H9 (cell line): ENCODE results near the gene CDC5L. TPM values are rescaled to one million over a fixed set of nuclear protein-coding genes. Genes with fewer than 3 reads are reported as not detected.

Experiments
- DNase-seq: peaks from one replicate; pipeline ENCODE4 v3.0.0-alpha.2; 2017
- H2AFZ ChIP-seq: one replicate; pipeline ENCODE4 v1.6.1; 2013; ENCODE audit warnings: mild to moderate bottlenecking, low read length, control low read depth, moderate library complexity
- H2AK5ac ChIP-seq: 2 replicates; pipeline ENCODE4 v1.6.1; 2013; ENCODE audit warnings: low read length, control low read depth, mixed read lengths; ENCODE audit not compliant: insufficient read length
- H2BK120ac ChIP-seq: one replicate; pipeline ENCODE4 v1.6.1; 2013; ENCODE audit warnings: low read depth, mild to moderate bottlenecking, low read length, control low read depth, inconsistent platforms; ENCODE audit not compliant: poor library complexity, severe bottlenecking
- H2BK12ac ChIP-seq: 2 replicates; pipeline ENCODE4 v1.6.1; 2013; ENCODE audit warnings: low read length, control low read depth, mixed read lengths, low read depth; ENCODE audit not compliant: insufficient read length
- H2BK15ac ChIP-seq: 2 replicates; pipeline ENCODE4 v1.6.1; 2013; ENCODE audit warnings: low read depth, low read length, control low read depth
- H2BK20ac ChIP-seq: one replicate; pipeline ENCODE4 v1.6.1; 2013; ENCODE audit warnings: low read depth, mild to moderate bottlenecking, low read length, control low read depth, inconsistent platforms; ENCODE audit not compliant: poor library complexity, severe bottlenecking
- H2BK5ac ChIP-seq: 2 replicates; pipeline ENCODE4 v1.6.1; 2013; ENCODE audit warnings: low read length, control low read depth, mixed read lengths; ENCODE audit not compliant: insufficient read length
- H3K14ac ChIP-seq: 2 replicates; pipeline ENCODE4 v1.6.1; 2013; ENCODE audit warnings: low read length, control low read depth; ENCODE audit not compliant: insufficient read depth
- H3K18ac ChIP-seq: 2 replicates; pipeline ENCODE4 v1.6.1; 2013; ENCODE audit warnings: low read depth, mild to moderate bottlenecking, mixed read lengths, low read length, control low read depth; ENCODE audit not compliant: insufficient read length
- H3K23ac ChIP-seq: 2 replicates; pipeline ENCODE4 v1.6.1; 2013; ENCODE audit warnings: low read length, control low read depth, mixed read lengths, low read depth; ENCODE audit not compliant: insufficient read length
- H3K23me2 ChIP-seq: 2 replicates; pipeline ENCODE4 v1.6.1; 2013; ENCODE audit warnings: low read depth, mild to moderate bottlenecking, mixed read lengths, low read length, control low read depth; ENCODE audit not compliant: insufficient read length, poor library complexity, severe bottlenecking
- H3K27ac ChIP-seq: 2 replicates; pipeline ENCODE4 v1.5.1; 2013; ENCODE audit warnings: low read length, control low read depth, mixed read lengths, low read depth; ENCODE audit not compliant: insufficient read length
- H3K27me3 ChIP-seq: 2 replicates; pipeline ENCODE4 v1.6.1; 2013; ENCODE audit warnings: low read length, control low read depth, inconsistent platforms; ENCODE audit not compliant: insufficient read depth
- H3K4ac ChIP-seq: 2 replicates; pipeline ENCODE4 v1.6.1; 2013; ENCODE audit warnings: low read depth, mild to moderate bottlenecking, control low read depth, inconsistent platforms, low read length, moderate library complexity
- H3K4me1 ChIP-seq: 2 replicates; pipeline ENCODE4 v1.6.1; 2013; ENCODE audit warnings: low read length, control low read depth, inconsistent platforms; ENCODE audit not compliant: insufficient read depth
- H3K4me2 ChIP-seq: 2 replicates; pipeline ENCODE4 v1.6.1; 2013; ENCODE audit warnings: low read length, control low read depth, mixed read lengths; ENCODE audit not compliant: insufficient read length, insufficient read depth
- H3K56ac ChIP-seq: 2 replicates; pipeline ENCODE4 v1.6.1; 2013; ENCODE audit warnings: low read depth, mild to moderate bottlenecking, mixed read lengths, low read length, control low read depth; ENCODE audit not compliant: insufficient read length
- H3K79me1 ChIP-seq: 2 replicates; pipeline ENCODE4 v1.6.1; 2013; ENCODE audit warnings: low read depth, mild to moderate bottlenecking, moderate library complexity, low read length, control low read depth, inconsistent platforms; ENCODE audit not compliant: insufficient read depth, poor library complexity, severe bottlenecking
- H3K79me2 ChIP-seq: 2 replicates; pipeline ENCODE4 v1.6.1; 2013; ENCODE audit warnings: low read length, control low read depth, inconsistent platforms; ENCODE audit not compliant: insufficient read depth
- H3K9ac ChIP-seq: 2 replicates; pipeline ENCODE4 v1.6.1; 2013; ENCODE audit warnings: low read length, control low read depth, mixed read lengths; ENCODE audit not compliant: insufficient read length; ENCODE audit errors: extremely low read depth
- H3K9me3 ChIP-seq: one replicate; pipeline ENCODE4 v1.6.1; 2013; ENCODE audit warnings: low read depth, low read length, inconsistent platforms; ENCODE audit not compliant: control insufficient read depth
- H3T11ph ChIP-seq: one replicate; pipeline ENCODE4 v1.6.1; 2013; ENCODE audit warnings: mild to moderate bottlenecking, low read length, control low read depth, inconsistent platforms
- H4K20me1 ChIP-seq: one replicate; pipeline ENCODE4 v1.6.1; 2013; ENCODE audit not compliant: control insufficient read depth, insufficient read length, insufficient read depth
- H4K5ac ChIP-seq: 2 replicates; pipeline ENCODE4 v1.6.1; 2013; ENCODE audit warnings: low read depth, mild to moderate bottlenecking, mixed read lengths, low read length, control low read depth; ENCODE audit not compliant: insufficient read length
- H4K8ac ChIP-seq: replicated peaks from 2 replicates; pipeline ENCODE4 v1.6.1; 2013; ENCODE audit warnings: low read length, control low read depth, mixed read lengths, low read depth; ENCODE audit not compliant: insufficient read length
- H4K91ac ChIP-seq: 2 replicates; pipeline ENCODE4 v1.6.1; 2013; ENCODE audit warnings: low read depth, mild to moderate bottlenecking, moderate library complexity, mixed read lengths, low read length, control low read depth; ENCODE audit not compliant: insufficient read length
- H3K27ac Mint-ChIP-seq, 3 experiments: 2 replicates in 2 of 3; 3 replicates in 1 of 3; pipeline ENCODE4 v1.8.0; 2020 to 2021; ENCODE audit warnings: mixed read lengths in 3 of 3, mild to moderate bottlenecking in 1 of 3, moderate library complexity in 1 of 3
- H3K27me3 Mint-ChIP-seq: 2 replicates; pipeline ENCODE4 v1.8.0; 2021; ENCODE audit warnings: low read depth, mild to moderate bottlenecking, moderate library complexity, mixed read lengths
- H3K36me3 Mint-ChIP-seq, 3 experiments: 2 replicates in 2 of 3; 3 replicates in 1 of 3; pipeline ENCODE4 v1.8.0; 2020 to 2021; ENCODE audit warnings: low read depth in 3 of 3, mixed read lengths in 3 of 3; ENCODE audit not compliant: insufficient read depth in 1 of 3
- H3K4me1 Mint-ChIP-seq, 2 experiments: 2 replicates each; pipeline ENCODE4 v1.8.0; 2020; ENCODE audit warnings: mixed read lengths in 2 of 2
- H3K4me3 Mint-ChIP-seq, 2 experiments: 2 replicates in 1 of 2; 3 replicates in 1 of 2; pipeline ENCODE4 v1.8.0; 2020 to 2021; ENCODE audit warnings: mild to moderate bottlenecking in 2 of 2, mixed read lengths in 2 of 2, moderate library complexity in 1 of 2
- H3K9me3 Mint-ChIP-seq, 2 experiments: 2 replicates in 1 of 2; 3 replicates in 1 of 2; pipeline ENCODE4 v1.8.0; 2020; ENCODE audit warnings: mild to moderate bottlenecking in 2 of 2, mixed read lengths in 2 of 2, moderate library complexity in 1 of 2
- WGBS: extraction: QIAGEN DNeasy Blood & Tissue Kit; methylation state at CpG from one replicate; pipeline ENCODE4 v1.1.7; 2013; ENCODE audit warnings: missing lambda C conversion rate, low lambda C conversion rate, mixed read lengths; ENCODE audit not compliant: insufficient read length; ENCODE audit errors: extremely low coverage; 5-methylcytosine and 5-hydroxymethylcytosine counted together
- total RNA-seq: library from RNA; stranded (reverse); gene quantifications from 2 replicates; pipeline ENCODE4 v1.2.1, GENCODE V29; 2021
- TF ChIP-seq, protein P1 (sequence below): fragments of 200-600 bp; sonication (generic); conservative IDR thresholded peaks from 3 replicates; pipeline ENCODE4 v1.8.0; 2021; ENCODE audit warnings: antibody characterized with exemption, mild to moderate bottlenecking

The CDC5L gene
- total RNA-seq, 1 experiment from 2014 or later, result 34.3 TPM

- Mint-ChIP-seq H3K36me3 (peaks cover 42 to 83% (median 73%) of the 10 kb centered on the region in 3 experiments), H3K27me3 (no peaks in the 10 kb centered on the region), H3K4me1 (no peaks in the 10 kb centered on the region), H3K27ac (peak overlapping the region; percentile 18 to 25 (median 19); a peak in 2 of 7 replicates), H3K4me3 (no peak overlapping the region), H3K9me3 (no peaks in the 10 kb centered on the region)
- Histone ChIP-seq H3K23ac (no peak overlapping the region), H2AK5ac (no peak overlapping the region), H2BK120ac (no peak overlapping the region), H3K14ac (no peak overlapping the region), H4K8ac (no peak overlapping the region), H3K4ac (no peak overlapping the region), H4K91ac (no peak overlapping the region), H3K9me3 (no peaks in the 10 kb centered on the region), H4K20me1 (no peaks in the 10 kb centered on the region), H3K56ac (no peak overlapping the region), H3K4me1 (no peaks in the 10 kb centered on the region), H3K9ac (no peak overlapping the region), H3K4me2 (no peak overlapping the region), H3K18ac (no peak overlapping the region), H4K5ac (no peak overlapping the region), H3K79me2 (no peaks in the 10 kb centered on the region; the same call in 1 of the 2 replicates), H2AFZ (no peak overlapping the region), H3K23me2 (no peaks in the 10 kb centered on the region), H3K27me3 (no peaks in the 10 kb centered on the region), H2BK12ac (no peak overlapping the region), H2BK15ac (no peak overlapping the region), H2BK20ac (no peak overlapping the region), H3T11ph (no peak overlapping the region), H3K79me1 (peaks cover 6% of the 10 kb centered on the region), H3K27ac (no peak overlapping the region), H2BK5ac (no peak overlapping the region)
- DNase-seq, result no peak
- TF ChIP-seq, protein P1, sequence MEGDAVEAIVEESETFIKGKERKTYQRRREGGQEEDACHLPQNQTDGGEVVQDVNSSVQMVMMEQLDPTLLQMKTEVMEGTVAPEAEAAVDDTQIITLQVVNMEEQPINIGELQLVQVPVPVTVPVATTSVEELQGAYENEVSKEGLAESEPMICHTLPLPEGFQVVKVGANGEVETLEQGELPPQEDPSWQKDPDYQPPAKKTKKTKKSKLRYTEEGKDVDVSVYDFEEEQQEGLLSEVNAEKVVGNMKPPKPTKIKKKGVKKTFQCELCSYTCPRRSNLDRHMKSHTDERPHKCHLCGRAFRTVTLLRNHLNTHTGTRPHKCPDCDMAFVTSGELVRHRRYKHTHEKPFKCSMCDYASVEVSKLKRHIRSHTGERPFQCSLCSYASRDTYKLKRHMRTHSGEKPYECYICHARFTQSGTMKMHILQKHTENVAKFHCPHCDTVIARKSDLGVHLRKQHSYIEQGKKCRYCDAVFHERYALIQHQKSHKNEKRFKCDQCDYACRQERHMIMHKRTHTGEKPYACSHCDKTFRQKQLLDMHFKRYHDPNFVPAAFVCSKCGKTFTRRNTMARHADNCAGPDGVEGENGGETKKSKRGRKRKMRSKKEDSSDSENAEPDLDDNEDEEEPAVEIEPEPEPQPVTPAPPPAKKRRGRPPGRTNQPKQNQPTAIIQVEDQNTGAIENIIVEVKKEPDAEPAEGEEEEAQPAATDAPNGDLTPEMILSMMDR, result no peak
- no CpG with 5 or more reads among the region's 2 CpGs for WGBS
Observed at GRCh38 chr6:44400572-44400971, 13.1 kb downstream of the CDC5L start.
